ENCODE results near the gene TMPRSS7.
"Not testable (repeated sequence)": the region's sequence is repeated elsewhere in the genome, so short reads cannot be mapped to it uniquely, and the experiment has no call there.

The TMPRSS7 gene

GRCh38 chr3:112013058-112013783, 21.3 kb upstream of the TMPRSS7 start:
- peak; percentile 34 for DNase-seq (ENCODE audit: low read depth)

GRCh38 chr3:112013784-112014143, 20.8 kb upstream of the TMPRSS7 start:
- no peak for DNase-seq (ENCODE audit: low read depth)

- no peak for DNase-seq (ENCODE audit: low read depth)
Measured at GRCh38 chr3:112017091-112017490, 17.4 kb upstream of the TMPRSS7 start.

- no peak for DNase-seq (ENCODE audit: low read depth)
Measured at GRCh38 chr3:112018712-112019111, 15.8 kb upstream of the TMPRSS7 start.

DNA sequence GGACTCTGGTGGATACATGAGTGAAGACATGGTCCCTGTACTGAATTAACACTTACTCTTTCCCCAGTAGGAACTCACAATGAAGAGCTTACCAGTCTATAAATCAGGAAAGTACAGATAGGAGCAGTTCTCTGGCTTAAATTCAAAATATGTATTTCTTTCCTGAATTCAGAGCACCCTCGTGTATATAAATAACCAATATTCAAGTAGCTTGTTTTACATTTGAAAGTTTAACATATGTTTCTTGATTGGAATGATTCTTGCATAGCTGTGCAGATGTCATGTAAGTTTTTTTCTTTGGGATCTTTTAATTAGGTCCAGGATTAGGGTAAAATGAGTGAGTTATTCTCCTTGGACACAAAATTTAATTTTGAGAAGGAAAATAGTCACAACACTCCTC, 14.8 kb upstream of the TMPRSS7 start:
- no peak for DNase-seq (ENCODE audit: low read depth)

- no peak for DNase-seq (ENCODE audit: low read depth)
Measured at GRCh38 chr3:112020674-112021085, 13.9 kb upstream of the TMPRSS7 start.

DNA sequence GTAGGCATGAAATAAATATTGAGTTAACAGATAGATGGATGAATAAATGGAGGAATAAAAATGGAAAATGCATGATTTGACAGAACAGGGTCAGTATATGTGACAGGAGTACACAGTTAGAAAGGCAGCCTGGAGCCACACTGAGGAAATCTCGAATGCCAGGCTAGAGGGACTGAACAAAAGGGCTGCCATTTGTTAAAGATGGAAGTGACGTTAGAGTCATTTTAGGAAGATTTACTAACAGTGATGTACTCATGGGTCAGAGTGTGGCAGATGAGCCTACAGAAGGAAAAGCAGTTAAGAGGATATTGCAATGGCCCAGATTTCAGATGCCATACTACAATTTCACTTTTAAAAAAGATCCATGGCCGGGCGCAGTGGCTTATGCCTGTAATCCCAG, 7.4 kb upstream of the TMPRSS7 start:
- no peak for DNase-seq (ENCODE audit: low read depth)

DNA sequence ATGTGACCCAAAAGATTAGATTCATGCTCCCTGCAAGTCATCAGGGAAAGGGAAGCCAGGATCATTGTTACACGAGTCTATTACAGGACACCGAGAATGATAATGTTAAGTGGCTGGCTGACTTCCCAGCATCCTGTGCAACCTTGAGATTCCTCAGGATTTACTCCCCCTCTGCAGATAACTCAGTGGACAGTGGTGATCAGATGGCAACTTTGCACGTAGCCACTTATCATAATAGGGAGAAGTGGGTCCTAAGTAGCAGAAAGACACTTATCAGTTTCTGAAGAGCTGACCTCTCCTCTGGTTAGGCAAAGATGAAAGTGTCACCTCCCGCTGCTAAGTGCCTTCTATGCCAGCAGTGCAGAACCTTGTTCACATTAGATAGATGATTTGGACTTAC, 6.7 kb upstream of the TMPRSS7 start:
- no peak for DNase-seq (ENCODE audit: low read depth)

DNA sequence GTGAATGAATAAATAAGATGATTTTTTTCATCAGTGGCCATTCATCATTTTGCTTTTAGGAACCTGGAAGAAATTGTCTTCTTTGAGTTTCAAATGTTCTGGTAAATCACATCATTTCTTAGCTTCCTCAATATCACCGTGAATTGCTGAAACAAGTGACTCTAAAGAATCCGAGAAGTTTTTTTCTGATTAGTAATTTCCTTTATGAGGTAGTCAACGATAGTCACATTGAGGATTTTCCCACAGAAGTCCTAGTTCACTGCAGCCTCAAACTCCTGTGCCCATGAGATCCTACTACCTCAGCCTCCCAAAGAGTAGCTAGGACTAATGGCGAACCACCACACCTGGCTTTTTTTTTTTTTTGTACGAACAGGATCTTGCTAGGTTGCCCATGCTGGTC, 3.6 kb upstream of the TMPRSS7 start:
- DNase-seq (ENCODE audit: low read depth), result no peak

DNA sequence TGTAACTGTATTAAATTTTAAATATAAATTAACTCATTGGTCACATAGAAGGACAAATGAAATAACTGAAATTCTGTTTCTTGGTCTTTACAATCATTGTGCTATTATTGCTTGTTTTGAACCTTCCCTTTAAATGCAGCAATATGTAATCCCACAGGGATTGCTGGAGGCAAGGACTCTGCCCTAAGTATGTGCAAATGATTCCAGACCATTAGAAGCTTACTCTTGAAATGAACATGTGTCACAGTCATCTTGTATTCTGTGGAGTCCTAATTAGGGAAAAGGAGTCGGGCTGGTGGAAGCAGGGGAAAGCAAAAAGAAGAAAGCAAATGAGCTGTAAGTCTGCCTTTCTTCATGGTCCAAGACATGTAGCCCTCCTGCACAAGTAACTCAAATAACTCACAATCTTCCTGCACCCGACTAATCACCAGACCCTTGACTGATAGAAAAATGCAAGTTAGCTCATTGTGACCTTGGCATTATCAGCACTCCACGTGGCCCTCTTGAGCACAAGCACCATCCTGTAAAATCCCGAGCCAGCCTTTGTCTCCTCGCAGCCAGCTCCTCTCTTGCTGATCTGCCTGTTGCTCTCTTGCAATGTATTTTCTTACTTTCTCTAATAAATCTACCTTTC, 2.3 kb upstream of the TMPRSS7 start:
- DNase-seq (ENCODE audit: low read depth), result no peak

DNA sequence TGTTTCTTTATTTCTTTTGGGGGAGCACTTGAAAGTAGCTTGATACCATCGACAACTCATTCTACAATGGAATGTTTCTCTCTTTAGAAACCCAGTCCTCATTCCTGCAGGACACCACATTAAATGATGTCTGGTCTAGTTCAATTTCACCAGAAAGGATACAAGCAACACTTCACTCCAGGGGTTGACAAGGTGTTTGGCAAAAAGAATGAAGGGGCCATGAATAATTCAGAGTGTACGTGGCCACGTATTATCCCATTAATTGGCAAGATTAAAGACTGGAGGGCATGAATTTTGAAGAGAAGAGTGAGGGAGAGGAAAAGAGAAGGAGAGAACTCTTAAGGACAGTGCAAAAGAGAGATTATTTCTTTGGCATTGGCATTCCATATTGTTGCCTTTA, 705 bp downstream of the TMPRSS7 start:
- no peak for DNase-seq (ENCODE audit: low read depth)

DNA sequence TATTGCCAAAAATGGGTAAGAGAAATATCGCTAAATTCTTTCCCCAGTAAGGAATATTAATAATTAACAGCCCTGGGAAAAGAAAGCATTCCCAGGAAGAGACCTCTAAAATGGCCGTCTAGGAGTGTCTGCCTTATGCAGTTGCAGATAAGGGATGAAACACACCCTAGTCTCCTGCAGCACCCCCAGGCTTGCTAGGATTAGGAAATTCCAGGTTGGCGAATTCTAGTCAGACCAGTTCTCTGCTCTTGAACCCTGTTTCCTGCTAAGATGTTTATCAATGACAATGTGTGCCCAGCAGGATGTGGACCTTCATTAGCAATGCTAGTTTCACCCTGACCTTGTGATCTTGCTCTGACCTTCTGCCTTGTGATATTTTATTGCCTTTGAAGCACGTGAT, 2.7 kb downstream of the TMPRSS7 start:
- DNase-seq (ENCODE audit: low read depth), result not testable (repeated sequence)

DNA sequence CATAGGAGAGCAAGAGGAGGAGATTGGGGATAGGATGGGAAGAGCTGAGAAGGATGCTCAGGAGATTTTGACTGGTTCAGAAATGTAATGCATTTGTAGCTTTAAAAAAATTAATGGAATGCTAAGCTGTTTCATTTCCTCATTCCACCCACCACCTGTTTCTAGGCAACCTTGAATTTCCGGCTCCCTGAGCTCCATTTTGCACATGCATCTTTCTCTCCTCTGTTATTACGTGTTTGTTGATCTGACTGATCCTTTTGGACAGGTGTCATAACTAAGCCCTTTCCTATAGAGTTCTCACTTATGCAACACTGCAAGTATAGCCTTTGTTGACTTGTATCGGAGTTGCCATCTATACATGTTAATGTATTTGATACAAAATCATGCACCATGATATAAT, 4.3 kb downstream of the TMPRSS7 start:
- no peak for DNase-seq (ENCODE audit: low read depth)

DNA sequence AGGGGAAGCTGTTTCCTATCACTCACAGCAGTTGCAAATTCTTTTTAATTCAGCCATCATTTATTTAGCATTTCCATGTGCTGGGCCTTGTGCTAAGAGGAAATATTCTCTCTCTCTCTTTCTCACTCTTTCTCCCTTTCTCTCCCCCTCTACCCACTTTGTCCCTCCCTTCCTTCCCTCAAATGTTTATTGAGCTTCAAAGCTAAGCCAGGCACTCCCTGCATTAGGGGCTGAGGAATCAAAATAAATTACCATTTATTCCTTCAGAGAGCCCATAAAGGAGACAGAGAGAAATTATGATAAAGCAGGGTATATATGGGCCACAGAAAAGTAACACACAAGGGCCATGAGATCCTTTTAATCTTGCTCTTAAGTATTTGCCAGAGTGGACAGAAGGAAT, 6.8 kb downstream of the TMPRSS7 start:
- DNase-seq (ENCODE audit: low read depth), result no peak

- DNase-seq (ENCODE audit: low read depth), result no peak
Measured at GRCh38 chr3:112042842-112043280, 8.3 kb downstream of the TMPRSS7 start.

GRCh38 chr3:112043621-112044201, 9.2 kb downstream of the TMPRSS7 start:
- DNase-seq (ENCODE audit: low read depth), result peak; percentile 5

DNA sequence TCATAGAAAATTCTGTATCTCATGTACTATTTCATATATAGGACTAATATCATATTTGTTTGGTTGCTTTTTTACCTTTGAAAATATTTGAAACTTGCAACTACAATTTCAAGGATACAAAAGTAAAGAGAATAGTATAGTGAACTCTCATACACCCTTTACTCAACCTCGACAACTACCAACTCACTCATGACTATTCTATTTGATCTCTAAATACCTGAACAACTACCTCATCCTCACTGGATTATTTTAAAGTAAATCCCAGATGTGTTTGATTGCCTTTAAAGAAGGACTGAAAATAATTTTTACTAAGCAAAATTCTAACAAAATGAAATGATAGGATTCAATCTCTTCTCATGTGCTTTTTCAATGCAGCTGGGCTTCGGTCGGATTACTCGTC, 12.1 kb downstream of the TMPRSS7 start:
- no peak for DNase-seq (ENCODE audit: low read depth)

GRCh38 chr3:112047264-112047663, 12.7 kb downstream of the TMPRSS7 start:
- DNase-seq (ENCODE audit: low read depth), result no peak

DNA sequence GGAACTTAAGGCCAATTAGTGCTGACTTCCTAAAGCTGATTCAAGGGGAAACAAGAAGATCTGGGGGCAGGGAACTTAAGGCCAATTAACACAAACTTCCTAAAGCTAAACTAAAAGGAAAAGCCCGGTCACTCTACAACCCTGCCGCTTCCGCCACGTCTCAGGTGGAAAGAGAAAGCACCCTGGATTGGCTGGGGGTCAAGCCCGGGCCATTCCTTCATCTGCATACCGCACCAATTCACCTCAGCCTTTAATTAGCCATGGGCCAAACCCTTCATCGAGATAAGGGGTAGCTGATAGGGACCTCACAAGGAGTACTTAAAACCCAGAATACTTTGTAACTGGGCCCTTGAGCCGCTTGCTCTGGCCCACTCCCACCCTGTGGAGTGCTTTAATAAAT, 14.4 kb downstream of the TMPRSS7 start:
- DNase-seq (ENCODE audit: low read depth), result no peak

- no peak for DNase-seq (ENCODE audit: low read depth)
Measured at GRCh38 chr3:112053229-112053628, 18.7 kb downstream of the TMPRSS7 start.

- DNase-seq (ENCODE audit: low read depth), result no peak
Measured at GRCh38 chr3:112056451-112056929, 22.0 kb downstream of the TMPRSS7 start.

DNA sequence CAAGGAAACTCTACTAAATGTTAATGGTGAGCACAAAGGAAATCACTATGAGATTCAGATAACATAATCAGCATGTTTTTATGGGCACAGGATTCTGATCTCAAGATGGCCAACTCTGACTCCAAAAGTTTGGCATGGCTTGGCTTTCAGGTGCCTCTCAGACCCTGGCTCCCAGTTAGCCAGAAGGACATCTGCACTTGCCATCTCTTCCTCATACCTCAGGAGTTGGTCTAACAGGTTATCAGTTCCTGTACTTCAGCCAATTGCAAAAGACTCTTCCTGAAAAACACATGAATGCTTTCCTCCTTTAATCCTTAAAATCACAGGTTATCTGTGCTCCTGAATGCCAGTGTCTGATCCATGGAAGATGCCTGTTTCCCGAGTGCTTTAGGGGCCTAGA, 25.0 kb downstream of the TMPRSS7 start:
- no peak for DNase-seq (ENCODE audit: low read depth)

DNA sequence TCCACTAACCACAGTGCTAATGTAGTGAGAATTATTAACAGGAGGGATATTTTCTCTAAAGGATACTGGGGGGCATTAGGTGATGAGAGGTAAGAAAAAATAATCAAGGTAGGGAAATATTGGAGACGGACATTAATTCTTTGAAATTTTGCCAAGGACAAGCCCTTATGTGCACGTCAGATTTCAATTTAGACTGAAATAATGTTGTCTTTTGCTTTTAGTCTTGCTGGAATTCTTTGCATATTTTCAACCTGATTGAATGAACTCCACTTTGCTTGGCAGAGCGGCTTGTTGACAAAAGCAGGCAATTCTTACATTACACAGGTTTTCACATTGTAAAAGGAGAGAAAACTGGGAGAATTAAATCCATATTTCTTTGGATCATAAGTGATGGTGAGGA, 26.6 kb downstream of the TMPRSS7 start:
- DNase-seq (ENCODE audit: low read depth), result no peak

Measured in activated gamma-delta T cell treated with anti-CD3 and anti-CD28 coated beads, Interleukin-2, amount 50 U/mL, for 16 hours (primary cell).